Amygdala (tissue), 56 donors: ENCODE measurements around the gene AGAP1.
A peak's percentile ranks its signal among the peaks of the same experiment; 100 is the strongest.
"Not testable (repeated sequence)": the region's sequence is repeated elsewhere in the genome, so short reads cannot be mapped to it uniquely, and the experiment has no call there.

Experiments
- DNase-seq, 56 donors: peaks; one replicate each; lab custom pipeline; 2025; lab: John Stamatoyannopoulos, UW

The AGAP1 gene

DNA sequence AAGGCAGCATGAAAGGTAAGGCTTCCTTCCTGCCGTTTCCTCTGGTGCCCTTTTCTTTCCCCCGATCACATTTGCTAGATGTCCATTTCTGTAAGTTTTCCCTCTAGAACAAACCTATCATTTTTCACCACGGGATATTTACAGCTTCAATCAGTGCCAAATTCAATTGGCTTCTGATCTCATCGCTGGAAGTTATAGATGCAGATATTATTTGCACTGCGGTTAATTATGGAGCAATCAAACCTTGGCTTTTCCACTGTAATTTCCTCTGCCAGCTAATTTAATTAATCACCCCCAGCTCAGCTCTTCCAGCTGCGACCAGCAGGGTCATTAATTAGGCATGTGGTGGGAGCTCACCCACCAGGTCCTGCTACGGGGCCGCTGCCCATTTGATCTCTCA, 588.2 kb downstream of the AGAP1 start:
- DNase-seq, result no peak

DNA sequence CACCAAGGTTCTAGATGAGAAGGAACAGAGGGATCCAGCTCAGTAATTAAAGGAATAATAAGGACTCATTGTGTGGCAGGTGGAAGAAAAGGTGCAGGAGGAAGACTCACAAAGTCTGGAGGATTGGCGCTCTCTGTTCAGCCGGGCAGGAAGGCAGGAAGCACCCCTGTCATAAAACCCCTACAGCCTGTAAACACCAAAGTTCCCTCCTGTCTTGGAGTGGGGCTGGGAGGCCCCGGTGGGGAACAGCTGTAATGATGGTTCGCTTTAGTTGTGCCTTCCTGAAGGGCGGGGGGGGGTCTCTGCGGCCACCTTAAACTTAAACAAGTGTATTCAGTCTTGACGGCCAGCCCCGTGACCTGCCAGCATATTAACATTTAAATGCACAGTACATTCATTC, 590.1 kb downstream of the AGAP1 start:
- DNase-seq, result no peak

DNA sequence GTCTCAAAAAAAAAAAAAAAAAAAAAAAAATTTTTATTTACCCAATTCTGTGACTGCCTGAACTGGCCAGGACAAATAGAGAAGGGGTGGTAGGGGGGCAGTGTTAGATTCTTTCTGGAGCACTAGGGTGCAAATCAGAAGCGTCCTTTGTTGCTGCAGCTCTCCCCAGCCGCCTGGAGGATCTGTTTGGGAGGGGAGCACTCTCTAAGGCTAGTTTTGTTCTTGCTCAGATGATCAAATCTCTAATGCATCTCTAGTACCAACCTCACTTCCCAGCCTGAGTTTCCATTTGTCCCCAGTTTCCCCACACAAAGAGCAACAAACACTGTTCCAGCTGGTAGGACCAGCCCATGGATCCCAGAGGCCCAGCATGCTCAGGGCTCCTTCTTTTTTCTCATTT, 591.4 kb downstream of the AGAP1 start:
- no peak for DNase-seq

DNA sequence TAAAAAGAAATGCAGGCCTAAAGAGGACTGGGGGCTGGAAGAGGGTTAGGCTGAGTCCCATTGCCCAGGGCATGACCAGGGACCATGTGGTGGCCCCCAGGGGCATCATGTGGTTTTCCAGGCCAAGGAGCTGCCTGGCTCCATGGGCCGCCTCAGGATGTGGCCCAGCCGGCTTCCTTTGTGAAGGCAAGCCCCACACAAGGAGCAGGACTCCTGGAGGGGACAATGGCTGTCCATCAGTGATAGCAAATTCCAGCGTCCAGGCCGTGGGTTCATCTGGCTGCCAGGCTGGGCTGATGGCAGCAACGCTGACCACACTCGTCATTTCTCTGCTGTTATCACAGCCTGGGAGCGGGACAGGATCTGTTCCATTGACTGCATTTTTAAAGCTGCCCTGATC, 591.8 kb downstream of the AGAP1 start:
- no peak for DNase-seq

- no peak for DNase-seq
Measured at GRCh38 chr2:236086403-236086970, 592.6 kb downstream of the AGAP1 start.

GRCh38 chr2:236086971-236087465, 593.2 kb downstream of the AGAP1 start:
- DNase-seq, result no peak

DNA sequence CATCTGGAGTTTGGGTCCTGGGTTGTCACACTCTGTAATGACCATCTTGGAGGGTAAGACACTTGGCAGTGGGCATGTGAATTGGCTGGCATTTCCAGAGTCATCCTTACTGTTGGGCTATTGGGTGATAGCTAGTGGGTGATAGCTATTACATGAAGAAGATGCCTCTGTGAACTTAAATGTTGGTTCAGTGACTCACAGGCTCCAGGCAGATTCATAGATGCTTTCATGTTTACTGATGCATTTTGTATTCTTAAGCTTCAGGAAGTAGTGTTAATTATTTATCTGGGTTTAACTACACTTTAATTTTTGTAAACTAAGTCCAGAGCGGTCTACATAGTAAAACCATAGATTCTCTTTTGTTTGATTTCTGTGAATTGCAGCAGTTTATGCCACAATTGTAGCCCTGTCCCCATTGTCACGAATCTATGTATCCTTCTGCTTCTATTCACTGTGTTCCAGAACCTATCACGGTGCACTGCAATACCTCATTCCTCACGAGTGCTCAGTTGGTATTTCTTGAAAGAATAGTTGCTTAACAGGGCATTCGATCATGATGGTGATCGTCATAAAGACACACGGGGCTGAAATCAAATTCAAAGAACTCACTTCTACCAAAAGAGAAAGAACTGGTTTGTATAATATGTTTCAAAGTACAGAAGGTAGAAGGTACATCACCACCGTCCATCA, 594.7 kb downstream of the AGAP1 start:
- no peak for DNase-seq

DNA sequence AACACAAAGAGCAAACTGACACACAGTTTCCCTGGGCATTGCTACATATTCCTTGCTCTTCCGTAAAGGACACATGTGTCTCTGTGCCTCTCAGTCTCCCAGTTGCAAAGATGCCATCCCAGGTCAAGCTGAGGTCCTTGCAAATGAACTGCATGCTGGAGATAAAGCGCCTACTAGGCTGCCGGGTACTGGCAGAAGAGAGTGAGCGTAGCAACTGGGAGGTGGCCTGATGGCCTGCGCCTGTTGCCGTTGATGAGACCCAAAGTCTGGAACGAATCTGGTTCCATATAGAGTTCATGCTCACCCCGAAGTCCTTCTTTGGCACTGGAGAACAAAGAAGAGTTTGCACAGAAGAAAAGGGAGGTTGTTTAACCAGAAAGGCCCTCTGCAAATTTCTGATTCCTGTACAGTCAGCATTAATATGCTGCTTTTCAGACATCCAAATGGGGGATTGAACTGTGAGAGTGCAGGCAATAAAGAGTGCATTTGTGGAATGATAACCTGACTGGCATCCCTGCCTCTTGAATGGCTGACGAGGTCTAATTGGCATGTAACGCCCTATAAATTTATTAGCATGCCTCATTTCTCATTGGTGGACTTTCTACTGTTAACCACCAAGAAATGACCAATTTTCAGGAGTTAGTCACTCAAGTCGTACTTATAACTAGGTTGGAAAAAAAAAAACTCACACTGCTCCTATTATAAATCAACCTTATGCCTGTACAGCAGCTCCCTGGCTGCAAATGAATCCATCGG, 595.6 kb downstream of the AGAP1 start:
- no peak for DNase-seq

DNA sequence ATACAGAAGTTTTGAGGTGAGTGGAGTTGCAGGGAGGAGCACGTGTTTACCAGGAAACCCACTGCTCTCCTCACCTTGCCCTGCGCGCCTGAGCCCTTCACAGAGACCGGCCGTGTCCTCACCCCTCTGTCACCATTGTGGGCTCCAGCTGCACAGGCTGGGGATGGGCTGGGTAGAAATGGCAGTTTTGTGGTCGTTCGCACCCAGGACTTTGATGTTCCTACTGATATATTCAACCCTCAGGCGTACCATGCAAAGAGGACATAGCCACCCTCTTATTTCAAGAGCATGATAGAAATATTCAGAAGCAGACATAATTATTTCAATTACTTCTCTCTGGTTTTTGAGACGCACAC, 596.2 kb downstream of the AGAP1 start:
- DNase-seq, result no peak

- DNase-seq, result not testable (repeated sequence)
Measured at GRCh38 chr2:236090826-236091225, 597.0 kb downstream of the AGAP1 start.

- no peak for DNase-seq
Measured at GRCh38 chr2:236092714-236093113, 598.9 kb downstream of the AGAP1 start.

DNA sequence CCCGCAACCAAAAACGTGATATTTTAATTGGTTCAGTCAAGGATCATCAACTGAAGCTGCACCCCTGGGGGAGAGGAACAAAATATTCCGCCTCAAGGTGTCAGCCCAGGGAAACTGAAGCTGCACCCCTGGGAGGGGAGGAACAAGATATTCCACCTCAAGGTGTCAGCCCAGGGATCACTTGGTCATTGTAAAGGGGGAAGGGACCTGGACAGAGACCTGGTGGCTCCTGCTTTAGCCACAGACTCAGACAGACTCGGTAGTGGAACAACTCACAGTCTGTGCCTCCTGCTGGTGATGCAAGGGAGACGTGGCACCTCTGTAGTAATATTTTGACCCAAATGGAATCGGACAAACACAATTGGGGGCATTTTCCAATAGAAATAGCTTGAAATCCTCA, 599.3 kb downstream of the AGAP1 start:
- no peak for DNase-seq

DNA sequence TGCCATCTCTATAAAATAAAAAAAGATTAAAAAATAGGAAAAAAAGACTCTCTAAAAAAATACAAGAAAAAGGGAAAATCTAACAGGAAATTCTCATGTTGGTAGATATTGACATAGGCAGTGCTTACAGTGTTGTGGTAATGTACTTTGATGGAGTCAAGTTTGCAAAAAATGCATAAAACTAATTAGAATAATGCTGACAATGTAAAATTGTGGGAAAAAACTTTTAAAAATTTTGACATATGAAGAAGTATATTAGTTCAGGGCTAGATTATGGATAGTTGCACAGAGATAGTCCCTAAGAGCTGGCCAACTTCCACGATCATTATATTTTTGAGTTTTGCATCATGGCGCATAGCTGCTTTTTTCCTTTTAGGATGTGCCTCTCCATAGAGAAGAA, 601.7 kb downstream of the AGAP1 start:
- DNase-seq, result no peak

GRCh38 chr2:236101311-236101950, 607.6 kb downstream of the AGAP1 start:
- no peak for DNase-seq

DNA sequence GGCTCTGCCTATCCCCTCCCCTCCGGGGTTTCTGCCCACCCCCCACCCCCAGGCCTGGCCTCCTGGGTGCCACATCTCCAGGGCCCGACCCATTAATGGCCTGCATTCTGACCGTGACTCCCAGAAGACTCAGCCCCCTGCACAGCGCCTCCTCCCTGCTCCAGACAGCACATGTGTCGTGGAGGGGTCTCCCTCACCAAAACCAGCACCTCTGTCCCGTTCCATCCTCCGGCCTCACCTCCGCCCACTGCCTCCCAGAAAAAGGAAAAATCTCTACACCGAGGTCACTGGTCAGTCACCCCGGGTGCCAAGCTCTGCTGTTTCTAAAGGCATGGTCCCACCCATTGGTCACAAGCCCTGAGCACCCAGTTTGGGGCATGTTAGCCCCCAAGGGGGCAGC, 609.1 kb downstream of the AGAP1 start:
- peak in 1 of 56 donors; percentile 36 for DNase-seq

DNA sequence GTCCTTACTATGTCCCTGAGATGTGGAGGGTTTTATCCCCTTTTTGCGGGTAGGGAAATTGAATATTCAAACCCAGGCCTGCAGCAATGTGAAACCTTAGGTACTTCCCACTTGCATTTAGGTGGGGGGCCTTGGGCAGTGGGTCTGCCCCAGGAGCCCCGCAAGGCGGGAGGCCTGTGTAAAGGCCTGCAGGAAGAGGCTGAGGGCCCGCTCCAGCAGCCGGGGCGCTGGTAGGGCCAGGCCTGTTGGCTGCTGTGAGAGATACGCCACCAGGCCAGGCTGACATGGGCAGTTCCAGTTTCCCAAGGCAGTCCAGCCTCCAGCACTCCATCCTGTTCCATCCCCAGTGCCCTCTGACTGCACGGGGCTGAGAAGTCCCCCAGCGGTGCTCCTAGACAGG, 610.1 kb downstream of the AGAP1 start:
- DNase-seq, result no peak

GRCh38 chr2:236105955-236106607, 612.2 kb downstream of the AGAP1 start:
- DNase-seq, result no peak

GRCh38 chr2:236106761-236107160, 612.9 kb downstream of the AGAP1 start:
- DNase-seq, result no peak

DNA sequence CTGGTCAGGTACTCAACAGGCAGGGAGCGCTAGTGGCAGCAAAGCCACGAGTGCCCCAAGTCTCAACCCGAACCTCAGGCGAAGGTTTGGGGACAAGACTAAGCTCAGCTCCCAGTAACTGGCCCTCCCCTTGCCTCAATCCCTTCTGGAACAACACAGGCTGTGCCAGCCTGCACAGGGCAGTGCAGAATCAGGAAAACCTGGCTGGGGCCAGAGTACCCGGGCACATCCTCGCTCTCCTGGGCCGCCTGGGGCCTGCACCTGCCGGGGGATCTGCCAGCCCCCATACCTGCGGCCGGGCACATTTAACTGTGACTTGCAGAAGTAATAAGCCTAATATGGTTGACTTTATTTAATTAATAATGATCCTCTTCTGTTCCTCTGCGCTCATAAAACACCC, 613.7 kb downstream of the AGAP1 start:
- DNase-seq, result no peak

DNA sequence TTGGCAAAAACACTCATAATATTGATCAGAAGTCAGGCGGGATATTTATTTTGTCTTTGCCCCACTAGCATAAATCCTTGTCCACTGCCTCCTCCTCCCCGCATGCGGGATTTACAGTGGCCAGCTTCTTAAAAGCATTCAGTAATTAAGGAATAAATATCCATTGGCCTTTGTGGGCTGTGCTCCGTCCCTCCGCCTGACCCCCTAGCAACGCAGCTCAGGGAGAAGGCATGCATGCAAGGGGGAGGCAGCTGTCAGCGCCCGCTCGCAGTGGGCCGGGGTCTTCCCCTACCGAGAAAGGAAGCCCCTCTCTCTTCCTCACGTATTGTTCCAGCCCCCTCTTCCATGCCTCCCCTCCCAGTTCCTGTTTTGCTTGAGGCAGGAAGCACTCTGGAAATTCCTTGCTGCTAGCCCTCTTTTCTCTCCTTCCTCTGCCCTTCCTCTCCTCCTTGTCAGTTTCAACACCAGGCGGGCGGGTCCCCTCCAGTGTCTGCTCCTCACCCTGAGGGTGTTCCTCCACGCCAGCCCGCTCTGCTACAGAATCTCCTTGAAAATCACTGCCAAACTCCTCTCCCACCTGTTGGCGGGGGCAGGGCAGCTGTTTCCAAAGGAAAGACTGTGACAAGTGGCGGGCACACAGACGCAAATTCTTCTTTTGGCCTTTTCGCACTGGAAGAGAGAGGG, 614.2 kb downstream of the AGAP1 start:
- DNase-seq, result no peak
